ENCODE data around the gene SPAG7. TPM values are rescaled to one million over a fixed set of nuclear protein-coding genes. Genes with fewer than 3 reads are reported as not detected.

Gene SPAG7
- total RNA-seq, 2 experiments from 2014 or later: 54.4 to 58.9 TPM

DNA sequence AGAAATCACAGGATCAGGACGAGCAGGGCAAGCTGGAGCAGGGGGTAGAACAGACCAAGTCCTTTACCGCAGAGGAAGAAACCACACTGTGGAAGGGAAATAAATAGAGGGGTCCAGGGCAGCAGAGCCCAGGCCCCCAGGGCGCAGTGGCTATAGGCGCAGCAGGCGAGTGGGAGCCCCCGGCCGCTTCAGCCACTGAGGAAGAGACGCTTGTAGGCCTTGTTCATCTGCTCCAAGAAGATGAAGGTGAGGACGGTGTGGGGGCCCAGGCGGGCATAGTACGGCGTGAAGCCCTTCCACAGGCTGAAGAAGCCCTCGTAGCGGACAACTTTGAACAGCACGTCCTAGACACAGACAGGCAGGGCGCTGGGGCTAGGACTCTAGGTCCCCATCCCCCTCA is 30.1 kb downstream of the SPAG7 start:
- TF ChIP-seq, protein P1, sequence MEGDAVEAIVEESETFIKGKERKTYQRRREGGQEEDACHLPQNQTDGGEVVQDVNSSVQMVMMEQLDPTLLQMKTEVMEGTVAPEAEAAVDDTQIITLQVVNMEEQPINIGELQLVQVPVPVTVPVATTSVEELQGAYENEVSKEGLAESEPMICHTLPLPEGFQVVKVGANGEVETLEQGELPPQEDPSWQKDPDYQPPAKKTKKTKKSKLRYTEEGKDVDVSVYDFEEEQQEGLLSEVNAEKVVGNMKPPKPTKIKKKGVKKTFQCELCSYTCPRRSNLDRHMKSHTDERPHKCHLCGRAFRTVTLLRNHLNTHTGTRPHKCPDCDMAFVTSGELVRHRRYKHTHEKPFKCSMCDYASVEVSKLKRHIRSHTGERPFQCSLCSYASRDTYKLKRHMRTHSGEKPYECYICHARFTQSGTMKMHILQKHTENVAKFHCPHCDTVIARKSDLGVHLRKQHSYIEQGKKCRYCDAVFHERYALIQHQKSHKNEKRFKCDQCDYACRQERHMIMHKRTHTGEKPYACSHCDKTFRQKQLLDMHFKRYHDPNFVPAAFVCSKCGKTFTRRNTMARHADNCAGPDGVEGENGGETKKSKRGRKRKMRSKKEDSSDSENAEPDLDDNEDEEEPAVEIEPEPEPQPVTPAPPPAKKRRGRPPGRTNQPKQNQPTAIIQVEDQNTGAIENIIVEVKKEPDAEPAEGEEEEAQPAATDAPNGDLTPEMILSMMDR (conservative IDR thresholded peaks at IDR 0.05; ENCODE audit: low read length): no peak
- TF ChIP-seq EZH2phosphoT487 (IDR thresholded peaks at IDR 0.05; ENCODE audit: borderline replicate concordance, low read depth, low read length): no peak
- TSS peak; percentile 23 for BruUV-seq (replicated peaks)
- no peak overlapping the region for H3K4me2 ChIP-seq (ENCODE audit: low read length)
- H3K27ac ChIP-seq (ENCODE audit: low read depth, low read length, poor library complexity, severe bottlenecking): no peak overlapping the region
- ChIA-PET CTCF (ENCODE audit: unreplicated experiment) (no interaction called here), POLR2A (no interaction called here)
- no peak for DNase-seq (ENCODE audit: low spot score)
- no peaks in the 10 kb centered on the region for H3K9me3 ChIP-seq (ENCODE audit: low read length)
- no peaks in the 10 kb centered on the region for H4K20me1 ChIP-seq (ENCODE audit: insufficient read depth, low read length)
- H3K79me2 ChIP-seq (ENCODE audit: insufficient read depth, low read depth, low read length): peaks cover 36% of the 10 kb centered on the region
- intact Hi-C loops (cut with micrococcal nuclease; ENCODE audit: unreplicated experiment): no loop called here
- peaks cover 53% of the 10 kb centered on the region for H3K36me3 ChIP-seq (ENCODE audit: insufficient read depth, low read length)
- no peak overlapping the region for H3K4me3 ChIP-seq (ENCODE audit: low read depth, low read length, poor library complexity, severe bottlenecking)
- peaks cover 28% of the 10 kb centered on the region for H3K4me1 ChIP-seq (ENCODE audit: insufficient read depth, low read length, poor library complexity, severe bottlenecking)
- H2AFZ ChIP-seq (ENCODE audit: low read length): no peak overlapping the region
- H3K9me2 ChIP-seq (ENCODE audit: insufficient read depth, low read length): no peaks in the 10 kb centered on the region

DNA sequence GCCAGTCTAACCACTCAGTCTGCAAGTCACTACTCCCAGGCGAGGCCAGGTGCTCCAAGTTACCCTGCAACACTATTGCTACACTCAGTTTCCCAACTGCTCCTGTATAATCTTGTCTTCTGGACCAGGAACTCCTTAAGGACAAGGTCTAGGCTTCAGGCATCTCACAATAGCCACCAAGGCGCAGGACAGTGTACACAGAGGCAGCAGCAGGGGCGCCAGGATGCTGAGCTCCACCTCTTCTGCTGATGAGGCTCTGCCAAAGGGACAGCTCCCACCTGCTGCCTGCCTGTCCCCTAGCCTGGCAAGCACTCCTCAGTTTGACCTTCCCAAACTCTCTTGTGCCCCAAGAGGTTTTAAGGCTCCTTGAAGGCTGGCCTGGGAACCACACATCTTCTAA is 31.2 kb downstream of the SPAG7 start:
- Histone ChIP-seq H3K36me3 (ENCODE audit: insufficient read depth, low read length) (peaks cover 42% of the 10 kb centered on the region; the same call in 1 of the 2 replicates), H3K4me3 (ENCODE audit: low read depth, low read length, poor library complexity, severe bottlenecking) (no peak overlapping the region), H4K20me1 (ENCODE audit: insufficient read depth, low read length) (no peaks in the 10 kb centered on the region), H2AFZ (ENCODE audit: low read length) (no peak overlapping the region), H3K9me2 (ENCODE audit: insufficient read depth, low read length) (no peaks in the 10 kb centered on the region), H3K4me2 (ENCODE audit: low read length) (no peak overlapping the region), H3K79me2 (ENCODE audit: insufficient read depth, low read depth, low read length) (peaks cover 25% of the 10 kb centered on the region), H3K4me1 (ENCODE audit: insufficient read depth, low read length, poor library complexity, severe bottlenecking) (peaks cover 17% of the 10 kb centered on the region), H3K9me3 (ENCODE audit: low read length) (no peaks in the 10 kb centered on the region), H3K27ac (ENCODE audit: low read depth, low read length, poor library complexity, severe bottlenecking) (no peak overlapping the region)
- no TSS peak for BruUV-seq (replicated peaks)
- CTCF ChIA-PET (ENCODE audit: unreplicated experiment): no interaction called here
- TF ChIP-seq, protein P1 (conservative IDR thresholded peaks at IDR 0.05; ENCODE audit: low read length): no peak
- no peak for TF ChIP-seq EZH2phosphoT487 (IDR thresholded peaks at IDR 0.05; ENCODE audit: borderline replicate concordance, low read depth, low read length)
- intact Hi-C loops (cut with micrococcal nuclease; ENCODE audit: unreplicated experiment): no loop called here
- POLR2A ChIA-PET: no interaction called here
- no peak for DNase-seq (ENCODE audit: low spot score)

DNA sequence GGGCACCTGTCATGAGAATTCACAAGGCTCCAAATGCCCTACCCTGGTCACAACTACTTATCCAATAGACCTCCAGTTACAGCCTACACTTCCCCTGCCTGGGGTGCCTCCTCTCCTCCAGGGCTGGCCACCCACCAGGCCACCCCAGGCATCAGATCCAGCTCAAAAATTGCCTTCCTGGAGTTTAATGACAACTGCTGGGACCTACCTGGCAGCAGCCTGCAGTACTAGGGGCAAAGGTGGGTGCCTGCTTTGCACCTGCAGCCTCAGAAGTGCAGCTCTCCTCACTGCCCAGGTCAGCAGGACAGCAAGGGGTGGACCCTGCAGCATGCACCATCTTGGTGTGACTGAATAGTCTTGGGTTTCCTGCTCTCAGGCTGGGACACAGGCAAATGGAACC is 32.0 kb downstream of the SPAG7 start:
- Histone ChIP-seq H2AFZ (ENCODE audit: low read length) (no peak overlapping the region), H4K20me1 (ENCODE audit: insufficient read depth, low read length) (no peaks in the 10 kb centered on the region), H3K79me2 (ENCODE audit: insufficient read depth, low read depth, low read length) (peaks cover 17% of the 10 kb centered on the region), H3K27ac (ENCODE audit: low read depth, low read length, poor library complexity, severe bottlenecking) (no peak overlapping the region), H3K9me2 (ENCODE audit: insufficient read depth, low read length) (no peaks in the 10 kb centered on the region), H3K9me3 (ENCODE audit: low read length) (no peaks in the 10 kb centered on the region), H3K4me2 (ENCODE audit: low read length) (no peak overlapping the region), H3K4me3 (ENCODE audit: low read depth, low read length, poor library complexity, severe bottlenecking) (no peak overlapping the region), H3K36me3 (ENCODE audit: insufficient read depth, low read length) (peaks cover 38% of the 10 kb centered on the region; the same call in 1 of the 2 replicates), H3K4me1 (ENCODE audit: insufficient read depth, low read length, poor library complexity, severe bottlenecking) (peaks cover 14% of the 10 kb centered on the region)
- TF ChIP-seq, protein P1 (conservative IDR thresholded peaks at IDR 0.05; ENCODE audit: low read length): no peak
- no peak for TF ChIP-seq EZH2phosphoT487 (IDR thresholded peaks at IDR 0.05; ENCODE audit: borderline replicate concordance, low read depth, low read length)
- DNase-seq (ENCODE audit: low spot score): no peak
- CTCF ChIA-PET (ENCODE audit: unreplicated experiment): no interaction called here
- intact Hi-C loops (cut with micrococcal nuclease; ENCODE audit: unreplicated experiment): no loop called here
- POLR2A ChIA-PET: no interaction called here
- BruUV-seq (replicated peaks): no TSS peak
